ENCODE results near the gene MED16. TPM values are rescaled to one million over a fixed set of nuclear protein-coding genes. Genes with fewer than 3 reads are reported as not detected.
A peak's percentile ranks its signal among the peaks of the same experiment; 100 is the strongest.
"Not testable (repeated sequence)": the region's sequence is repeated elsewhere in the genome, so short reads cannot be mapped to it uniquely, and the experiment has no call there.

MED16 gene
- total RNA-seq, 4 donors from 2014 or later, result 41.7 to 62.3 (median 45.5) TPM

- 4% methylated on average over 13 to 19 of the region's 86 CpGs for WGBS, 2 donors
Observed at GRCh38 chr19:821825-822503, 71.0 kb downstream of the MED16 start, which contains the start of gene PLPPR3. Gene PLPPR3, minus strand, starts transcription at chr19:821955. Its CDS starts 396 bp downstream, at chr19:821559.

DNA sequence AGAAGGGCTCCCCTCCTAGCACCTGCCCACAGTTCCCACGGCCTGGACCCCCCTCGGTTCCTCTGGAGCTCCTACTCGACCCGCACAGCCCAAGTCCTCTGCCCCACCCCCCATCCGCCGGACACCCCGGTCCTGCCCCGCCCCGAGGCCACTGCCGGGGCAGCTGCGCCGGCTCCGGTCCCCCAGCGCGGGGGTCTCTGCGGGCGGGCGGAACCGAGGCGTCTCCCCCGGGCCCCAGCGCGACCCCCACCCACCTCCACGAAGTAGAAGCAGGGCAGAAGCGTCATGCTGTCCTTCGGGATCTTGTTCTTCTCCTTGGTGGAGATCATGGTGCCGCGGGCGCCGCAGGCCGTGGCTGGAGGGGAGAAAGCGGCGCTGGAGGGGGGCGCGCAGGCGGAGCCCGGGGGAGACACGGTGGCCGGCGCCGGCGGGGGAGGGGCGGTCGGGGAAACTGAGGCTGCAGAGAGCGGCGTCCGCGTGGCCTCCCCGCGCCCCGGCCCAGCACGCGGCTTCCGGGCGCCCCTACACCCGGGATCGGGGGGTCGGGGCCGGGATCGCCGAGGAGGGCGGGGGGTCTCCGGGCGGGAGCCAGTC, 71.7 kb downstream of the MED16 start:
- TF ChIP-seq, protein P1, sequence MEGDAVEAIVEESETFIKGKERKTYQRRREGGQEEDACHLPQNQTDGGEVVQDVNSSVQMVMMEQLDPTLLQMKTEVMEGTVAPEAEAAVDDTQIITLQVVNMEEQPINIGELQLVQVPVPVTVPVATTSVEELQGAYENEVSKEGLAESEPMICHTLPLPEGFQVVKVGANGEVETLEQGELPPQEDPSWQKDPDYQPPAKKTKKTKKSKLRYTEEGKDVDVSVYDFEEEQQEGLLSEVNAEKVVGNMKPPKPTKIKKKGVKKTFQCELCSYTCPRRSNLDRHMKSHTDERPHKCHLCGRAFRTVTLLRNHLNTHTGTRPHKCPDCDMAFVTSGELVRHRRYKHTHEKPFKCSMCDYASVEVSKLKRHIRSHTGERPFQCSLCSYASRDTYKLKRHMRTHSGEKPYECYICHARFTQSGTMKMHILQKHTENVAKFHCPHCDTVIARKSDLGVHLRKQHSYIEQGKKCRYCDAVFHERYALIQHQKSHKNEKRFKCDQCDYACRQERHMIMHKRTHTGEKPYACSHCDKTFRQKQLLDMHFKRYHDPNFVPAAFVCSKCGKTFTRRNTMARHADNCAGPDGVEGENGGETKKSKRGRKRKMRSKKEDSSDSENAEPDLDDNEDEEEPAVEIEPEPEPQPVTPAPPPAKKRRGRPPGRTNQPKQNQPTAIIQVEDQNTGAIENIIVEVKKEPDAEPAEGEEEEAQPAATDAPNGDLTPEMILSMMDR (IDR thresholded peaks at IDR 0.05), result no peak
- TF ChIP-seq POLR2A (IDR thresholded peaks at IDR 0.05), result no peak
- DNase-seq (ENCODE audit: low spot score in 2 of 2), result no peak
- intact Hi-C loops (cut with DNase I; ENCODE audit: low total_unique reads), result no loop called here
- H3K4me3 ChIP-seq (ENCODE audit: low read depth, poor library complexity, severe bottlenecking), result peak overlapping the region; percentile 21
- 5 to 8% methylated on average over 4 to 28 of the region's 64 CpGs for WGBS, 2 donors

More at GRCh38 chr19:821825-822503, 71.0 kb downstream of the MED16 start, which contains the start of gene PLPPR3:
- no peak for DNase-seq (ENCODE audit: low spot score in 2 of 2)
- H3K4me3 ChIP-seq (ENCODE audit: low read depth, poor library complexity, severe bottlenecking), result peak within 1 kb of the TSS; percentile 21
- intact Hi-C loops (cut with DNase I; ENCODE audit: low total_unique reads), result no loop called here
- TF ChIP-seq, protein P1 (IDR thresholded peaks at IDR 0.05), result no peak
- no peak for TF ChIP-seq POLR2A (IDR thresholded peaks at IDR 0.05)

DNA sequence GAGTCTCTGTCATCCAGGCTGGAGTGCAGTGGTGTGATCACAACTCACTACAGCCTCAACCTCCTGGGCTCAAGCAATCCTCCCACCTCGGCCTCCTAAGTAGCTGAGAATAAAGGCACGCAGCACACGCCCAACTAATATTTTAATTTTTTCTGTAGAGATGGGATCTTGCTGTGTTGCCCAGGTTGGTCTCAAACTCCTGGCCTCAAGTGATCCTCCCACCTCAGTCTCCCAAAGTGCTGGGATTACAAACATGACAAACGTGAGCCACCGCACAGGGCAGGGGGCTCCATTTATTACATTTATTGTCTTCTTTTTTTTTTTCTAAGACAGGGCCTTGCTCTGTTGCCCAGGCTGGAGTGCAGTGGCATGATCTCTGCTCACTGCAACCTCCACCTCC, 72.8 kb downstream of the MED16 start:
- 94 to 95% methylated on average over 5 of the region's 5 CpGs for WGBS, 2 donors
- H3K4me3 ChIP-seq (ENCODE audit: low read depth, poor library complexity, severe bottlenecking); intact Hi-C loops (cut with DNase I; ENCODE audit: low total_unique reads); DNase-seq (ENCODE audit: low spot score in 2 of 2): not testable (repeated sequence)

Other genes with a start within 250 kb of the MED16 start
- 100 to 1,000 TPM in 3 of 4 donors, 10 to 100 TPM in 1; 96.6 to 156 (median 126) TPM for gene RNF126, start 230.0 kb downstream of the MED16 start, total RNA-seq
- gene FSTL3, start 216.8 kb downstream of the MED16 start, total RNA-seq, result 10 to 100 TPM; 14.4 to 51.6 (median 43.5) TPM
- under 1 TPM in 1 of 4 donors, not detected in 3; 0.32 TPM for gene PRSS57, start 197.7 kb downstream of the MED16 start, total RNA-seq
- 10 to 100 TPM; 25.1 to 92.3 (median 41.9) TPM for gene PALM, start 184.3 kb downstream of the MED16 start, total RNA-seq
- 1 to 10 TPM in 2 of 4 donors, under 1 TPM in 2; 0.08 to 2.8 (median 0.92) TPM for gene MISP, start 142.1 kb downstream of the MED16 start, total RNA-seq
- 100 to 1,000 TPM; 167 to 237 (median 205) TPM for gene PTBP1, start 95.7 kb downstream of the MED16 start, total RNA-seq
- not detected for gene PLPPR3, start 71.2 kb downstream of the MED16 start, total RNA-seq
- gene AZU1, start 65.3 kb downstream of the MED16 start, total RNA-seq, result under 1 TPM in 2 of 4 donors, not detected in 2; 0.37 to 0.76 TPM
- under 1 TPM in 1 of 4 donors, not detected in 3; 0.86 TPM for gene PRTN3, start 52.2 kb downstream of the MED16 start, total RNA-seq
- 1 to 10 TPM in 1 of 4 donors, under 1 TPM in 1, not detected in 2; 0.51 to 1.9 TPM for gene ELANE, start 40.9 kb downstream of the MED16 start, total RNA-seq
- gene CFD, start 33.5 kb downstream of the MED16 start, total RNA-seq, result 100 to 1,000 TPM; 263 to 871 (median 364) TPM
- not detected for gene RNU6-9, start 297 bp upstream of the MED16 start, total RNA-seq
- 10 to 100 TPM; 58.1 to 75.6 (median 65.8) TPM for gene R3HDM4, start 20.0 kb upstream of the MED16 start, total RNA-seq
- 1 to 10 TPM in 1 of 4 donors, under 1 TPM in 1, not detected in 2; 0.88 to 3.5 TPM for gene KISS1R, start 24.1 kb upstream of the MED16 start, total RNA-seq
- 1 to 10 TPM; 1.8 to 9.4 (median 5.6) TPM for gene ARID3A, start 32.8 kb upstream of the MED16 start, total RNA-seq
- 10 to 100 TPM; 29.0 to 66.9 (median 39.9) TPM for gene WDR18, start 91.2 kb upstream of the MED16 start, total RNA-seq
- gene GRIN3B, start 107.2 kb upstream of the MED16 start, total RNA-seq, result not detected
- 100 to 1,000 TPM; 180 to 299 (median 226) TPM for gene TMEM259, start 127.9 kb upstream of the MED16 start, total RNA-seq
- not detected for gene RNU6-2, start 128.3 kb upstream of the MED16 start, total RNA-seq
- gene CNN2, start 133.4 kb upstream of the MED16 start, total RNA-seq, result 10 to 100 TPM; 71.2 to 86.5 (median 79.7) TPM
- gene ABCA7, start 146.9 kb upstream of the MED16 start, total RNA-seq, result 10 to 100 TPM; 30.3 to 39.8 (median 33.5) TPM
- gene ARHGAP45, start 174.0 kb upstream of the MED16 start, total RNA-seq, result 10 to 100 TPM; 12.4 to 36.0 (median 14.4) TPM
- 100 to 1,000 TPM in 3 of 4 donors, 10 to 100 TPM in 1; 93.3 to 198 (median 123) TPM for gene POLR2E, start 202.2 kb upstream of the MED16 start, total RNA-seq
- 100 to 1,000 TPM; 375 to 507 (median 469) TPM for gene GPX4, start 210.8 kb upstream of the MED16 start, total RNA-seq

Measured in lower leg skin (tissue), 4 donors.